GM21447 (cell line): ENCODE data around the gene C20orf96.
"Not testable (repeated sequence)": the region's sequence is repeated elsewhere in the genome, so short reads cannot be mapped to it uniquely, and the experiment has no call there.

Experiments used
- ATAC-seq: cut with Tn5 transposase; IDR thresholded peaks from one replicate; pipeline ENCODE4 v1.9.1; 2021; ENCODE audit not compliant: unreplicated experiment

C20orf96 gene

DNA sequence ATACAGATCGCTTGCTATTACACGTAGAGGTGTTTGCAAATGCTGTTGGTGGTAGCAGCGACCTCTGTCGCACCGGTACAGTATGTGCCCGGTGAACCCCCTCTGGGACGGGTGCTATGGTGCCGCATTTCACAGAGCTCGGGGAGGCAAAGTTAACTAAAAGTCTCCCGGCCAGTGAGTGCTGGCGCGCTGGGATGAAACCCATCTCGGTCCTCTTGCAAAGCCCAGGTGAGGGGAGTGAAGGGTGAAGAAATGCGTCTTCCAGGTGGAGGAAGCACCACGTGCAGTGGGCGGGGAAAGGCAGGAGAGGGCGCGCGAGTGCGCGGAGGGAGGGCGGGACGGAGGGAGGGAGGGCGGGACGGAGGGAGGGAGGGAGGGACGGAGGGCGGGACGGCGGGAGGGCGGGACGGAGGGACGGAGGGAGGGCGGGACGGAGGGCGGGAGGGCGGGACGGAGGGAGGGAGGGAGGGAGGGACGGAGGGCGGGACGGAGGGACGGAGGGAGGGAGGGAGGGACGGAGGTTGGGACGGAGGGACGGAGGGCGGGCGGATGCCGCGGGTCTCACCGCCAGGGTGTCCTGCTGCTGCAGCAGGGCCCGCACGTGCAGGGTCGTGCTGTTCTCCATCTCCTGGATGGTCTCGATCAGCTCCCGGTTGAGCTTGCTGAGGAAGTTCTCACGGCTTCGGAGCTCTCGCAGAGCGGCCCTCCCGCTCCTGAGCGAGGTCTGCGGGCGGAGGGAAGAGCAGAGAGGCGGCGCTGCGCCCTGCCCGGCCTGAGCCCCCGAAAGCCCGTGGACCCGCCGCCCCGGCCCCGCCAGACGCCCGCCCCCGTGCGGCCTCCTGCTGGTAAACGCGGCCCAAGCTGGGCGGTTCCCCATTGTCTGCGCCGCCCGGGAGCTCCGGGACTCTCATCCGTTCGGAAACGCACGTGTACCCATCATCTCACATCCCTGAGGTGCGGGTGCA is 11.7 kb downstream of the C20orf96 start:
- no peak for ATAC-seq

DNA sequence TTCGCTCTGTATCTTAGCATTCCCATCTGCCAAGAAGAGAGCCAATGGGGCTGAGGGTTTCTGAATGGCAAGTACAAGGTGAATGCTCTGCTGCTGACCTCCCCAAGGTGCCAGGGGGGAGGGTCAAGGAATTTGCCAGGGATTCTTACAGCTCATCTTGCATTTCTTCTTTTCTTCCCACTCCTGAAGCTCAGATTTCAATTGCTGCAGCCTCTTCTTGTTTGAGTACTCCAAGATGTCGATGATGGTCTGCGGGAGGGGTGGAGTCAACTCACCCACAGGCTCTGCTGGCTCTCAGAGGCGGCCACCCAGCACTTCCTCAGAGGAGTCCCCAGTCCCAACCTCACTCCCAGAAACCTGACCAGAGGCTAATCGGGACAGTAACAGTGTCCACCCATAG is 12.4 kb downstream of the C20orf96 start:
- ATAC-seq: no peak

DNA sequence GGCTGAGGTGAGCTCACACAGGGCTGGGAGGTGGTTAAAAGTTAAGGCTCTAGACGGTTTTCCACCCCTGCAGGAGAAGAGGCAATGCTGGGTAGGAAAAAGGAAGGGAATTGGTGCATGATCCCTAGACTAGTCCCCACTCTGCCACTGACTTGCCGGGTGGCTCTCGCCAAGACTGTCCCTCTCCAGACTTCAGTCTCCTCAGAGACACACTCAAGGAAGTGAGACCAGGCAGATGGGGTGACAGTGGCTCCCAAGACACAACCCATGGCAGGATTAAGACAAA is 13.1 kb downstream of the C20orf96 start:
- no peak for ATAC-seq

DNA sequence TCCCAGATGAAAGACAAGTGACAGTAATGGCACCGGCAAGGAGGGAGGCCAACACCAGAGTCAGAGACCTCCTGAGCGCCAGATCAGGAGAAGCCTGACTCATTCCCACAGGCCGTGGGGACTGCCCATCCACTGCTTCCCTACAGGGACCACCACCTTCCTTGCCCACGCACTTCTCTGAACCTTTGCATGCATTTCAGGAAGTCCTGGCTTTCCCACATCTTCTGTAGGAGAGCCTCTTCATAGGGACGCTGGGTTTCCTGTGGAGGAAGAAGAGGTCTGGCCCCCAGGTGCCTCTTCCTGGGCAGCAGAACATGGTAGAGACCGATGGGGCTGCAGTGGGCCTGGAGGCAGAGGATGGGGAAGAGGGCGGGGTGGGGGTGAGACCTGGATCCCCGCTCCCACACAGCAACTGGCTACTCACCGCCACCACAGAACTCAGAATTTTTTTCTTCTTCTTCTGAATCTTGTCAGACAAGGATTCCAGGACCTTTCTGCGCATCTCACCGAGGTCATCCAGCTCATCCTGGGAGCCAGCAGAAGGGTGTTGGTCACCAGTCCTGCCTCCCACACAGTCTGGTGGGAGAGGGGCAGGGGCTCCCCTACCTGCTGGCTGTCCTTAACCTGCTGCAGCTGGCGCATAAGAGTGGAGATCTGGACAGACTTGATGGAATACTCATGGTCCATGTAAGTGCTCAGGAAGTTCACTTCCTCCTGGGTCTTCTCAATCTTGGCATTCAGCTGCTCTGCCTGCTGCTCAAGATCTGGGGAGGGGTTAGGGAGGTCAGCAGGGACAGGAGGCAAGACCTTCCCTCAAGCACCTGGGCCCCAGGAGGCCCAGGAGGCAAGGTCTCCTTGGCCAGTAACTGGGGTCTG is 13.7 kb downstream of the C20orf96 start:
- no peak for ATAC-seq

DNA sequence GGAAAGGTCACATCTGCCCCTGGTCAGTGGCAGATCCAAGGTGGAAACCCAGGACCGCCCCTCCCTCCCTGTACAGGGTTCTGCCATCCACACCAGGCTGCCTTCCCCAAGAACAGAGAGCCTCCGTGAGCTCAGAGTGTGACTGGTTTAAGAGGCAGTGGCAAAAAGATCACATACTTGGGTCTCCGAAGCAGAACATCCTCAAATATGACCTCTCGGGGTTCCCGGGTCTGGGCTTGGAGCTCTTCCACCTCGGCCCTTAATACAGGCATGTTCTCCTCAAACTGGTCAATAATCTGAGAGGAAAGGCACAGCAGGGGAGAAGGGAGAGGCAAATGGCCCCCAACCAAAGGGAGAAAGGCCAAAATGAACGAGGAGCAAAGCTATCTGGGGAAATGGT is 14.8 kb downstream of the C20orf96 start:
- no peak for ATAC-seq

DNA sequence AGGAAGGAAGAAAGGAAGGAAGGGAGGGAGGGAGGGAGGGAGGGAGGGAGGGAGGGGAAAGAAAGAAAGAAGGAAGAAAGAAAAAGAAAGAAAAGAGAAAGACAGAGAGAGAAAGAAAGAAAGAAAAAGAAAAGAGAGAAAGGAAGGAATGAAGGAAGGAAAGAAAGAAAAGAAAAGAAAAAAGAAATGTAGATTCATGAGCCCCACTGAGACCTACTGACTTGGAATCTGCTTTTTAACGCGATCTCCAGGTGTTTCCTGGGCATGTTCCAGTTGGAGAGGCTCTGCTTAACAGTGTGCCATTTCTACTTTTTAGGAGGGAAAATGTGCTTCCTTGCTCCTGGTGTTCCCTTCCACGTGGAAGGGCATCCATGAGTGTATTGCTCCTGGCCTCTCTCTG is 16.7 kb downstream of the C20orf96 start:
- no peak for ATAC-seq

DNA sequence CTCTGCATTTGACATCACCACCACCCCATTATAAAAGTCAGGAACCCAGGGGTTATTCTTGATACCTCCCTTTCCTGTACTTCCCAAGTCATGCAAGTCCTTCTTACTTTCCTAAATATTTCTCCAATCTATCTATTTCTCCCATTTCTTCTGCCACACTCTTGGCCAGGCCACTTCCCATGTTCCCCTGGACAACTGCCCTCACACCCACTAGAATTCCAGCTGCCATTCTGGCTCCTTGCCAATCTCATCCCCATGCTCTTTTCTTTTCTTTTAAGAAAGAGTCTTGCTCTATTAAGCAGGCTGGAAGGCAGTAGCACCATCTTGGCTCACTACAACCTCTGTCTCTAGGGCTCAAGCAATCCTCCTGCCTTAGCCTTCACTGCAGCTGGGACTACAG is 17.8 kb downstream of the C20orf96 start:
- ATAC-seq: no peak

DNA sequence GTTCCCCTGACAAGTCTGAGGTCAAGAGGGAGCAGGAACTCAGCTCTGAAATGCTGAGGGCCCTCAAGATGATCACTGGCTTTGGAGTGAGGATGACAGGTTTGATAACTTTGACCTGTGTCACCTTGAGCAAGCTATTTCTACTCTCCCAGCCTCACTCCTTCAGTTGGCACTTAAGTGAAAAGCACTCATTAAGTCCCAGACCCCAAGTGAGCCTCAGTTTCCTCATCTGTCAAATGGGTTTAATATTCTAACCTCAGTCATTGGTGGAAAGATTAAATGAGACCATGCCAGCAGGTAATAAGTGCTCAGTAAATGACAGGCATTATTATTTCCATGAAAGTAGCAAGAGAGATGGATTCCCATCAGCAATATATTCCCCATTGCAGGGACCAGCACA is 19.0 kb downstream of the C20orf96 start:
- ATAC-seq: no peak

DNA sequence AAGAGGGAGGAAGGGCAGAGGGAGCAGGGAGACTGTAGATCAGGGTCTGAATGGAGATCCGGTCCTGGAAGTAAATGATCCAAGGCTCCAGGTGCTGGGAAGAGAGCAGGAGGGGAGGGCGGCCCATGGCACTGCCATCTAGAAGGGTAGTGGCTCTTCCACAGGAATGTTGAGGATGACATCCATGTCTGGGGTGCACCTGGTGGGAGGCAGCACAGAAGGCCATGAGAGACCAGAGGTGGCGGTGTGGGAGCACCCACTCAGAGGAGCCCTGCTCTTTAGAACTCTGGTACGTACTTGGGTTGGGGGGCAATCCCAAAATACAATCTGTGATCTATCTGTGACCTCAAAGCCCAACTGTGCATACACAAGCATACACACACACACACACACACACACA is 19.5 kb downstream of the C20orf96 start:
- ATAC-seq: no peak

DNA sequence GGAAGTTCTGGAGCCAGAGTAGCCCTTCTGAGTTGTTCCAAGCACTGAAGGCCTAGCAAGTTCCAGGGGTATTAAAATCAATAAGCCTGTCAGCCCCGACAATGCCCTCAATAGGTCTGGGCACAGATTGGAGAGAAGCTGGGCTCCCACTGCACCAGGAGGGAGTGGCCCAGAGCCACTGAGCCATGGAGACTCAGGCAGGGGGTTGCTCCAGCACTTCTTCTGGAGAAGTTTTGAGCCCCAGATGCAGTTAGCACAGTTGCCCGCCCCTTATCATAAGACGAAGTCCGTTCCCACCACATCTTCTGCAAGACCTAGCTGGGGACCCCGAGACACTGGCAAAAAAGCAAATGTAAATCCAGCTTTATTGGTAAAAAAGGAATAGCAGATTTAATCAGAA is 20.0 kb downstream of the C20orf96 start:
- ATAC-seq: no peak

DNA sequence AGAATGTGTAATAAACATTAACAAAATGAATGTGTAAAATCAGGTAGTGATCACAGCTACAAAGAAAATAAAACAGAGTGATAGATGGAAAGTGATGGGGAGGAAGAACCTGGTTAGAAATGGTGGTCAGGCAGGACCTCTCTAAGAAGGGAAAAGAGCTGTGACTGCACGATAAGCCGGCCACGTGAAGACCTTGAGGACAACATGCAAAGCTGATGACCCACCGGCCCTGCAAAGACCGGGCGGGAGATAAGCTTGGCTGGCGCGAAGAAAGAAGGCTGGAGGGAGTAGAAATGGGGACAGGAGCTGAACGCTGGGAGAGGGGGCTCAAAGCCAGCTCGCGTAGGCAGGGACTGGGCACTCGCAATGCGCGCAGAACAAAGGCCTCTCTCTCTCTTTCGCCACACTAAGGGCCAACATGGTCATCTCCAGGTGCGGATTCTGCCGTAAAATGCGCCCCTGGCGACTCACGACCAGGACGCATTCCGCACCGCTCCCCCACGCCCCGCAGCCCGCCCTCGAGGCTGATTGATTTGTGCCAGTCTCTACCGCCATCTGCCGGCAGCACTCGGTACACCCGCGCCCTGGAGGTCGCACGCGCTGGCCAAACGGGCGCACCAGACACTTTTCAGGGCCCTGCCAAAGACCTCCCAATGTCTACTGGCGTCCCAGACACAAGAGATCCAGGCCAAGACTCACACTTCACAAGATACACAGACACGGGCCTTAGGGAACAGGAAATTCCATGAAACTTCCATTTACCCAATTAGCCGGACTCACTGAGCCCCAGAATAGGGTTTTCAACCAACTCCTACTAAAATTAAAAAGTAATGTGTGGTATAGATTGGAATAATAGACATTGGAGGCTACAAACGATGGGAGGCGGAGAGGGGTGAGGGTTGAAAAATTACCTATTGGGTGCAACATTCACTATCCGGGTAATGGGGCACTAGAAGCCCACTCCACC is 23.7 kb downstream of the C20orf96 start:
- ATAC-seq: peak; percentile 86

DNA sequence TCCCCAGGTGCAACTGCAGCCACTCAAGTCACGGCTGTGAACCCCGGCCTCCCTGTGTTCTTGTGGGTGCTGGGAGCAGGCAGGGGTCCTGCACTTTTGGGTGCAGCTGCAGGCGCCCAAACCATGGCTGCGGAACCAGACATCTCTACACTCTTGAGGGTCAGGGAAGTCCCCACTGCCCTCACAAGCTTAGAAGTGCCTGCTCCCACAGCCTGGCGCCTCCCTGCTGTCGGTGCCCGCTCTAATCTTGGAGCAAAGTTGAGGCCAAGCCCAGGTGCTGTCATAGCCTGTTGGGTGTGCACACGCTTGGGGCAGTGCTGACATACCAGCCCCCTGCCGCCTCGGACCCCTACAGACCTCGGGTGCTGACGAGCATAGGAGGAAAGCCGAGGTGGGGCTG is 26.8 kb downstream of the C20orf96 start:
- ATAC-seq: no peak

DNA sequence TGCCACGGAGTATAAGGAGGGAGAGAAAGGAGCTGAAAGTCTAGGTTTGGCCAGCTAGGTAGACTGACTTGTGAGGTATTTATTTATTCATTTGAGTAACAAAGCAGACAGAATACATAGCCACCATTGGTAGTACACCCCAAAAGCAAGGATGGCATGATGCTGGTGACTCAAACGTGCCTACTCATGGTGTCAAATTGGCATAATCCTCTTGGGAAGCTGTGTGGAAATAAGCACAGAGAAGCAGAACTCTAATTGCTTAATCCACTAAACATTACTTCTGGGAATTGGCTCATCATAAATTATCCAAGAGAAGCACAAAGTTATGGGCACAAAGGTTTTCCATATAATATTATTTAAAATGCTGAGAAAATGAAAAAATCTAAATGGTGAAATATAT is 30.6 kb downstream of the C20orf96 start:
- ATAC-seq: no peak

DNA sequence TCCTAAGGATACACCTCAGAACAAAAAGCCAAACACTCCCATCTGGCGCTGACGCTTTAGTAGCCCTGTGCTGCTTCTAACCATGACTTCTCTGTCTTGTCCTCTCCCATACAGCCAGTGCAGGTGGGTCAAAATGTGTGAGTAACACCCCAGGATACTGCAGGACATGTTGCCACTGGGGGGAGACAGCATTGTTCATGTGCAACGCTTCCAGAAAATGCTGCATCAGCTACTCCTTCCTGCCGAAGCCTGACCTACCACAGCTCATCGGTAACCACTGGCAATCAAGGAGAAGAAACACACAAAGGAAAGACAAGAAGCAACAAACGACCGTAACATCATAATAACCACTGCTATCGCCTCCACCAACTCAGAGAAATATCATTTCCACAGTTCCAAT is 31.6 kb downstream of the C20orf96 start:
- no peak for ATAC-seq

DNA sequence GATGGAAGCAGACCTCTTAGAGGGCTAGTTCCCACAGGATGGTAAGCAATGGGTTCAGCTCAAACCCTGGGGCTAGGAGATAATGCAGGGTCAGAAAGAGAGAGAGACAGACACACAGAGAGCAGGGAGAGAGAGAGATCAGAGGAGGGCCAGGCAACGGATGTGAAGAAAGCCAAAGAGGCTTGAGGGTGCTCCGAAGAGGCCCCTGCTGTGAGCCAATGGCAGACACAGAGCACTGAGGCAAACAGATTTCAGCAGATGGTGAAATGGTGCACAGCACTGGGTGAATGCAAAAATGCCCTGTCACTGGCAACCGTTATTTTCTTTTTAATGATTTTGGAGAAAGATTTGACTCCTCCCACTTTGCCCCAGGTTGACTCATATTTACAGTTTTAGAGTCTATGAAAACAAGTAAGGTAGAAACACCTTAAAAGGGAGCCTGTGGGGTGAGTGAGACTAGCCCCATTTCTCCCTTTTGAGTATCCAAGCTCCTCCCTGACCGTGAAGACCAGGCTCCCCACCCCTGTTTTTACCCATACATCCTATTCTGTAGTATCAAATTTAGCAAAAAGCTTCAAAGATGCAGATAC is 32.2 kb downstream of the C20orf96 start:
- ATAC-seq: no peak

DNA sequence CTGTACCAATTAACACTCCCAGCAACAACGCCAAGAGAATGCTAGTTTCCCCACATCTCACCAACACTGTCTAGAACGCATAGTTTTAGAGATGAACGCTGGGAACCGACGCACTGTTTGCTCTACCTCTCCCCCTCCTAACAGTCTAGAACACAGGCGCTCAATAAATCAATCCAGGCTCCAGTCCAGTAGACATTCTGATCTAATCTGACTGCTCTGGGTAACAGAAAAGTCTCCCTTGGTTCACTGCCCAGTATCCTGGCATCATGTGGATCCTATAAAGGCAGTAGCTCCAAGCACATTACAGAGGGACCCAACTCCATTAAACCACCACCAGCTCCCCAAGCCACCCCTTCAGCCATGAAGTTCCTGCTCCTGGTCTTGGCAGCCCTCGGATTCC is 33.1 kb downstream of the C20orf96 start, which contains the start of gene DEFB132:
TSS of gene DEFB132 (plus strand) at position 306 of the 400 bp plus-strand sequence. CDS start at position 361, 55 bp downstream.
- ATAC-seq: no peak

DNA sequence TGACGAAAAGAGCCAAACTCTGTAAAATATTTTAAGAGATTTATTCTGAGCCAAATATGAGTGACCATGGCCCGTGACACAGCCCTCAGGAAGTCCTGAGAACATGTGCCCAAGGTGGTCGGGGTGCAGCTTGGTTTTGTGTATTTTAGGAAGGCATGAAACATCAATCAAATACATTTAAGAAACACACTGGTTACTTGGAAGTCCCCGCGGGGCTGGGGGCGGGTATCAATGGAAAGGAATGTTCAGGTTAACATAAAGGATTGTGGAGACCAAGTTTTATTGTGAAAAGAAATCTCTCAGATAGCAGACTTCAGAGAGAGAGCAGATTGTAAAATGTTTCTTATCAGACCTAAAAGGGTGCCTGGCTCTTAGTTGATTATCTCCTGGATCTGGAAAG is 37.1 kb downstream of the C20orf96 start:
- ATAC-seq: not testable (repeated sequence)

DNA sequence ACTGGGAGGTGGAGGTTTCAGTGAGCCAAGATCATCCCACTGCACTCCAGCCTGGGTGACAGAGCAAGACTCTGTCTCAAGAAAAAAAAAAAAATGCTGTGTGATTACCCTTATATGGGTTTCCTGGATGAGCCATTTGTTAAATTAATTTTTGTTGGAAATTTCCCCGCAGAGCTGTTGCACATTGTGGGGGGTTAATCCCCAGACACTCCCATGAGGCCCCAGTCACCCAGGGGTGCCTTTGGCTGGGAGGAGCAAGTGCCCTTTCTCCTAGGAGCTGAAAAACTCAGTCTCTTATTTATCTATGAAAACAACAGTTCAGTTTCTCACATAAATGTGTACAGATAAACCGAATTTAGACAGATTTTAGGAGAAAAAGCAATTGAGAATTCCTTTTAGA is 37.7 kb downstream of the C20orf96 start:
- ATAC-seq: no peak

DNA sequence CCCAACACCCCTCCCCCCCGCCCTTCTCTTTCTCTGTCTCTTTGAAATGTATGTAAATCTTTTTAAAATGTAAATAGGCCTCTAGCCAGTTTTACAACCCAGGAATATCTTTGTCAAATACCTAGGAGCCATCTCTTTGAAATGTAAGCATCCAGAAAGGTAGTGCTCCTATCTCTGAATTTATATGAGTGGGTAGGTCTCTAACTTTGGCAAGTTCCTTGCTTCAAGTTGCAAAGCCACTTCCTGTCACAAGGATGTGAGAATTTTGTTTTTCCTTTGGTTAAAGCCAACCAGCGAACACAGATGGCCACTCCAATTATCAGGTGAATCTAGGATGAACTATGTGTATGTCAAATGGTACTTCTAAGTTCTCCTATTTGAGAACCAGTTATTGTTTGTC is 39.2 kb downstream of the C20orf96 start:
- no peak for ATAC-seq

DNA sequence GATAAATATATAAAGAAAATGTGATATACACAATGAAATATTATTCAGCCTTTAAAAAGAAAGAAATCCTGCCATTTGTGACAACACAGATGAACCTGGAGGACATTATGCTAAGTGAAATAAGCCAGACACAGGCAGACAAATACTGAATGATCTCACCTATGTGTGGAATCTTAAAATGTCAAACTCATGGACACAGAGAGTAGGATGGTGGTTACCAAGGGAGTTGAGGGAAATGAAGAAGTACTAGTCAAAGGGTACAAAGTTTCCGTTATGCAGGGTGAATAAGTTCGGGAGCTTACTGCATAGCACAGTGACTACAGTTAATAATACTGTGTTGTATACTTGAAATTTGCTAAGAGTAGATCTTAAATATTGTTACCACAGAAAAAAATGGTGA is 47.6 kb downstream of the C20orf96 start:
- no peak for ATAC-seq

DNA sequence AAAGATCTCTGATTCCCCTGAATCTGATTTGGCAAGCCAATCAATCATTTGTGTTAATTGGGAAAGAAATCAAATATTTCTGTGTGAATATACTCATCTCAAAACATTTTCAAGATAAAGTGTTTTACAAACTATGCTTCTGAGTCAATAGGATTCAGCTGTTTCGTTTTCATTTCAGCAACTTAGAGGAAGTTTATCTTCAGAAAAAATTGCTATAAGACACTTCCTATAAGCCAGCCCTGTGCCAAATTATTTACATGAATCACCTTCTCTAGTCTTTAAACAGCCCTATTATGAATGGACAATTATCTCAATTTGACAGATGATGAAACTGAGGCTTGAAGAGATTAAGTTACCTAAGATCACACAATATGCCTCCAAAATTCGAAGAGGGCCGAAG is 52.6 kb downstream of the C20orf96 start:
- ATAC-seq: peak; percentile 58
